Skin epidermis (tissue), 12 donors: ENCODE data around the gene TBC1D1.

Experiments
- H3K27ac ChIP-seq, 21 experiments: fragments of 200-600 bp; sonication (generic) in 11 of 21; one replicate each; pipeline ENCODE4 v1.5.0; 2020; ENCODE audit warnings: mild to moderate bottlenecking in 3 of 21, inconsistent platforms in 2 of 21, moderate library complexity in 2 of 21
- H3K4me3 ChIP-seq, 7 experiments: fragments of 200-600 bp; sonication (generic) in 2 of 7; one replicate each; pipeline ENCODE4 v1.5.0; 2020; ENCODE audit warnings: inconsistent platforms in 2 of 7, mild to moderate bottlenecking in 2 of 7, moderate library complexity in 1 of 7

Gene TBC1D1

DNA sequence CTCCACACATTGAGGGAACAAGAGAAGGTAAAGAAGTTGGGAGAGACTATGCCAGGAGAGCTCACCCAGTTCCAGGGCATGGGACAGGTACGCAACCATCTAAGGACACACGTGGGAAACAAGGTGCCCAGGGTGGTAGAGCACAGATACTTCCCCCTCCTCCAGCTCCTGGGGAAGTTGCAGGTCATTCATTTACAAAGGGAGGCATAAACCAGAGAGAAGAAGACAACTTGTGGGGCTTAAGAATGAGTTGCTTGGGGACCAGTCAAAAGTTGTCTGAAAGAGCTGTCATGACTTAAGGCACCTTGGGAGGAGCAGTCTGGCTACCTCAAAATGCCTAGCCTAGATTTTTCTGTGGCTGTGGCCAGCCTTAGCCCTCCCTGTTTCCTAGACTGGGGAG is 255.5 kb downstream of the TBC1D1 start:
- no peak overlapping the region for H3K4me3 ChIP-seq
- H3K27ac ChIP-seq = no peak overlapping the region

DNA sequence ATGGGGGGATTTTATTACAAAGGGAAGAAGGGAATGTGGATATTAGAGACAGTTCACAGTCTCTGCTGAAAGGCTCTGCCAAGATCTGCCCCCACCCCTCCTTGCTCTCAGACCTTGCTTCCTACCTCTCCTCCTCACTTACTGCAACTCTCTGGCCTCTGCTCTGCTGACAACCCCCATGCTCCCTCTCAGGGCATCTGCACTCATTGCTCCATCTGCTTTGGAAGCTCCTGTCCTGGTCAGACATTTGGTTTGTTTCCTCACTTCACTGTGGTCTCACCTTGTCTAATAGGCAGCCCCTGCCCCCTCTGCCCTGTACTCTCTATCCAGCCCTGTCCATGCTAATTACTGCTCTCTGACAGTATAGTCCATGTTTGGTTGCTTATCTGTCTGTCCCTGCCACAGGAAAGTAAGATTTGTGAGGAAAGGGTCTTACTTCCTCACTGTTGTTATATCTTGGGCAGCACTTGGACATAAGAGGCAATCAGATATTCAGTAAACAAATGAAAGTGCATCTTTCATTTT is 258.6 kb downstream of the TBC1D1 start:
- Histone ChIP-seq H3K4me3 (no peak overlapping the region), H3K27ac (peak overlapping the region in 5 of 21 experiments; percentile 17 to 67 (median 32))

DNA sequence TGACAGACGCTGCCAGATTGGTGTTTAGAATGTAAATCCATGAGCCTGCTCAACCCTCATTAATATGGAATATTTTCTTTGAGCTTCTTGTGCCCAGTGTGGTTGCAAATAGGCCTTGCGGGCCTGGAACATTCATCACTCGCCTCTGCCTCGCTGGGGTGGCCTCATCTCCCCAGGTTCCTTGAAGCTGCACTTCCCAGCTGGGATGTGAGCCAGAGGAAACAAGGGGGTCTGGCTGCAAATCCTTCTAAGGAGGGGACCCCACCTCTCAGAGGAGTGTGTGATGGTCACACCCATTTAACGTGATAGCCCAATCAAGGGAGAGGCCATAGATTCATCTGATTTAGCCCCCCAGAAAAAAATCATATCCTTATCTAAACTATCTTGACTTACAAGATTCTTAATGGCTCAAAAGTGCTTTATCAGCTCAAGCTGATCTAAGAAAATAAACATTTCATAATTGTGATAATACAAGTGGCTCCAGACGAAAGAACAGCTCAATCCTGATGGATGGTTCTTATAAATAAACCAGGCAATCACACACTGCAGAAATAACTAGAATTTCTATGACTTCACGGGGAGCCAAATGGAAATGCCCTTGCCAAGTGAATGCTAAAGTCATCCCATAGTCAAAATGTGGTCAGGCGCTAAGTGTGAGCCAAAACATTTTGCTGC is 259.2 kb downstream of the TBC1D1 start:
- Histone ChIP-seq H3K4me3 (no peak overlapping the region), H3K27ac (peak overlapping the region in 6 of 21 experiments; percentile 10 to 67 (median 28))

DNA sequence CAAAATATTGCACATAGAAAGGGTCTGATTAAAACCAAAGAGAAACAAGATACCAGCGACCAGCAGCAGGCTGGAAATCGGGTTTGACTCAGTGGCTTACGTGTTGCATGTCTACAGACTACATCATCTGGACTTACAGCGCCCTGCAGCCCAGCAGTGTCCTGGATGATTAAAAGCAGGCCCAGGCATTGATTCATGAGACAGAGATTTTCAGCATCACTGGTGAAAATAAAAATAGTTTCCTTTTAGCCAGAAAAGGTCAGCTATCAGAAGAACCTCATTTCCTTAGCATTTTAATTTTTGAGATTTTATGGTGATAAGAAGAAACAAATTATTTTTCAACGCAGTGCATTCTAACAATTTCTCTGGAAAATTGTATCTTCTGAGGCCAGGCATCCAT is 259.9 kb downstream of the TBC1D1 start:
- H3K27ac ChIP-seq = peak overlapping the region in 3 of 21 experiments; percentile 4 to 34 (median 12)

DNA sequence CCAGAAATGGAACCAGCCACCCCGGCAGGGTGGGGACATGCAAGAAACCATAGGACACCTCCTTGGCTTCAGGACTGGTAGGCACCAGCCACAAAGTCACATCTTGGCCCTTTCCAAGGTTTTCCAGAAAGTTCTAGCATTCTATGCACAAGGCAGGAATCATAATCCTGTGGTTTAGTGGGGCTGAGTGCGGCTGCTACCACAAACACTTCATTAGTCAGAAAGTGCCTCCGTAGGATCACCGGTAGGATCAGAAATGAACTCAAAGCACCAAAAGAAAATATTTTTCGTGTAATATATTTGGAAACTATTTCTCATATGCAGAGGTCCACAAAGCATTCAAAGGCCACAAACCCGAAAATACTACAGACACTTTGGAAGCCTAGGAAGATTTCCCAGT is 261.0 kb downstream of the TBC1D1 start:
- H3K27ac ChIP-seq = peak overlapping the region in 4 of 21 experiments; percentile 2 to 60 (median 26)
- H3K4me3 ChIP-seq = no peak overlapping the region

More for the DNA sequence above, 259.9 kb downstream of the TBC1D1 start:
- H3K4me3 ChIP-seq = no peak overlapping the region

DNA sequence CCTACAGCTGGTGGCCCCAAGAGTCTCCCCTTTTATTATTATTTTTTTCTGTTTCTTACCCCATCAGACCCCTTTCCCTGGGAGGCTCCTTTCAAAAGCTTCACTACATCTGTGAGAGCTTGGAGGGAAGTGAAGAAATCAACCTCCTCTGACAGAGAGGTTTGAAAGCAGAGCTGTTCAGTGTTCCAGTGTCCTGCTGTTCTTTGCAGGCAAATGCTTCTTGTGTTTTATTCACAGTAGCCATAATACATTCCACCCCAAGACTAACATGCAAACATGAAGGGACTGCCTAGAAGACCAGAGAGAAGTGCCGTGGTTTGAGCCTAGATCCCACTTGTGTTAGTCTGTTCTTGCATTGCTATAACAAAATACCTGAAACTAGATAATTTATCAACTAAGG is 261.4 kb downstream of the TBC1D1 start:
- no peak overlapping the region for H3K4me3 ChIP-seq
- H3K27ac ChIP-seq = peak overlapping the region in 4 of 21 experiments; percentile 2 to 60 (median 24)

DNA sequence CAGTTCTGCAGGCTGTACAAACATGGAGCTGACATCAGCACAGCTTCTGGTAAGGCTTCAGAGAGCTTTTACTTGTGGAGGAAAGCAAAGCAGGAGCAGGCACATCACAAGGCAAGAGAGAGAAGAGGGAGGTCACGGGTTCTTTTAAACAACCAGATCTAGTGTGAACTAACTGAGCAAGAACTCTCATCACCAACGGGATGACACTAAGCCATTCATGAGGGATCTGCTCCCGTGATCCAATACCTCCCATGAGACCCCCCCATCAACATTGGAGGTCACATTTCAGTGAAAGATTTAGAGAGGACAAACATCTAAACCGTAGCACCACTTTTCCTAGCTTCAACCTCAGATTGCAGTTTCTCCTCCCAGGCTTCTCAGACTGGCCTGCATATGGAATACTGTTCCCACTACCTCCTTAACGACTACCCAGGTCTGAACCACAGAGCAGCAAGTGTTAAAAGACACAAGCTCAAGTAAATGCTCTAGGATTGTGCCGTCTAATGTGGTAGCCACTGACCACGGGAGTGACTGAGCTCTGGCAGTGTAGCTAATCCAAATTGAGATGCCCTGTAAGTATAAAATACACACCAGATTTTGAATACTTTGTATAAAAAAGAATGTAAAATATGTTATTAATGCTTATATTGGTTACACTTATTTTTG is 262.0 kb downstream of the TBC1D1 start:
- H3K4me3 ChIP-seq = no peak overlapping the region
- peak overlapping the region in 3 of 21 experiments; percentile 2 to 60 (median 8) for H3K27ac ChIP-seq

DNA sequence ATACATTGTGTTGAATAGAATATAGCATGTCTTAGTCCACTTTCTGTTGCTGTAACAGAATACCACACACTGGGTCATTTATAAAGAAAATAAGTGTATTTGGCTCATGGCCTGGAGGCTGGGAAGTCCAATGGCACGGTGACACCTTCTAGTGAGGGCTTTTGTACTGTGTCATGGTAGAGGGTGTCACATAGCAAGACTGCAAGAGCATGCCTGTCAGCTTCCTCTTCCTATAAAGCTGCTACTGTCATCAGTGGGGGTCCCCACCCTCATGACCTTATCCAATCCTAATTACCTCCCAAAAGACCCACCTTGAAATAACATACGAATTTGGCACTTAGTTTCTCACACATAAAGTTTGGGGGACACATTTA is 262.5 kb downstream of the TBC1D1 start:
- Histone ChIP-seq H3K4me3 (no peak overlapping the region), H3K27ac (no peak overlapping the region)

DNA sequence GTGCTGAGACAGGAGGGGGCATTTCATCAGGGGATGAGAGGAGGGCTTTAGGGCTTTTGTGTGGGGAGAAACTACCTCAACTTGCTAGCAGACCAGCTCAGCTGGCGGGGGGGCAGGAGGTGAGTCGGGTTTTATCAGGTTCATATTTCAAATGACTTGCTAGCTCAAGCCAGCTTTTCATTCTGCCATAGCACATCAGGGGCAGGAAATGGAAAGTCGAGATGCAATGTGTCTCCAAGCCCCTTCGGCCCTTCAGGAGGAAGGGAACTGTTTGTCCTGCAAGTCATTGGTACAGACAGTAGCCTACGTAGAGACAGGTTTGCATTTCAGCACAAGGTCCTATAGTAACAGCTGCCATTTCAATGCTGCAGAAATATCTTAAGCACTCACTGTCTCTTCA is 263.4 kb downstream of the TBC1D1 start:
- no peak overlapping the region for H3K4me3 ChIP-seq
- H3K27ac ChIP-seq = peak overlapping the region in 16 of 21 experiments; percentile 19 to 88 (median 76)

DNA sequence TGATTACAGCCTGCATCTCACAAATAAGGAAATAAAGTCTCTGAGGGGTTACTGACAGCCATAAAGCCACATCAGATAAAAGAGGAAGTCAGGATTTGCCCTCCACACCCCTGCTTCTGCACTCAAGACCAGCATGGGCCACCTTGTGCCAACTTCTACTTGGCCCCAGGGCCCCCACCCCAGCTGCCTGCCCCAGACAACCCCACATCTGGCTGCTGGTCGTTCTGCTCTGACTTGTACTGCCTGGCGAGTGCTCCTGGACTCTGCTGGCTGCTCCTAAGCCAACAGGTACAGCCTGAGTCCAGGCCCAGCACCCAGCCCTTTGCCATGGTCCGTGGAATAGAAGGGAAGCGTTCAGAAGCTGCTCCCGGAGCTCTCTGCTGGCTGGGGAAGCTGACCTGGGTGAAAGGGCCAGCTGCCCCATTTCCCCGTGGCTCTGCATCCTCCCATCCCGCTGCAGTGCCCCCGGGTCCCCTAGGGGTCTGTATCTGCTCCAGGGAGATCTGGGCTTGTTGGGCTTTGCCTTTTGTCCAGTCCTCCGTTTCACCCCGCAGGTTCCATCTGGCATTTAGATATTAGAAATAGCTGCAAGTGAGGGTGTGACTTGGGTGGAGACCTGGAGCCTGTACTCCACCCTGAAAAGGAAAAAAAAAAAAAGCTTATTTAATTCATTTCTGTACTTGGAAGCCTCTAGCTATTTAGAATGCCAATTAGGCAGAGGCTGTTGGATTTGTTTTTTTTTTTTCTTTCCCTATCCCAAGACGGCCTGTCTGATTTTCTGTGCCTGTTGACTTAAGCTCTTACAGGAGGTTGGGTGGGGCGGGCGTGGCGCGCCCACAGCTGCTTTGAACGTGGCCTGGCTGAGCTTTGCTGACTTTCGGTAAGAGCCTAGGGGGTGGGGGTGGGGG is 264.1 kb downstream of the TBC1D1 start:
- peak overlapping the region in 20 of 21 experiments; percentile 51 to 88 (median 76) for H3K27ac ChIP-seq
- no peak overlapping the region for H3K4me3 ChIP-seq

DNA sequence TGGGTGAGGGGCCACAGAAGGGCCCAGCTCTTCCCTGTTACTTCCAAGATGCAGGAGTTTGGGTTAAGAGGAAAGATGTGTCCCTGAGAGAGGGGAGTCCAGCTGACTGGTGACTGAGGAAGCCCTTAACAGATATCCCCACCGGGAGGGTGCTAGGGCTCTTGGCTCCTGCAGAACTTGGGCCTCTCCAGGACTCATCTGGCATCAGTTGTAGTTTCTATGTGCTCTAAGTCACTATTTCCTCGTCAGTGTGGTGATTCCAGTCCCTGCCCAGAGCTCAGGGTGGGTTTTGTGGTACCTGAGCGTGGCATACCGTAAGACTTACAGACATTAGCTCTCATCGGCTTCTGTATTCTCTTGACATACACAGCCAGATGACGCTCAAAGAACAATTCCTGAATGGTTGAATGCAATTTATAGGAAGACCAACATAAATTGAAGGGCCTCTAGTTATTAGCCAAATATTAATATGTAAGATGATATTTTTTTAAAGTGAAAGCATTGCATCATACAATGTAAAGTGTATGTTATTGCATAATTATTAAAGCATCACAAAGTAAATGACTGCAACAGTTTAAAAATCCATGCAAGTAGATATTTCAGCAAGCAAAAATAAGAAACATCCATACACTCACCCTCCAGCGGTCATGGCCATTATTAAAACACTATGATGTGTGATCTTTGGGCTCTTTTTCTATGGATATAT is 264.9 kb downstream of the TBC1D1 start:
- Histone ChIP-seq H3K4me3 (peak overlapping the region in 1 of 7 experiments; percentile 15), H3K27ac (peak overlapping the region in 19 of 21 experiments; percentile 51 to 88 (median 75))

DNA sequence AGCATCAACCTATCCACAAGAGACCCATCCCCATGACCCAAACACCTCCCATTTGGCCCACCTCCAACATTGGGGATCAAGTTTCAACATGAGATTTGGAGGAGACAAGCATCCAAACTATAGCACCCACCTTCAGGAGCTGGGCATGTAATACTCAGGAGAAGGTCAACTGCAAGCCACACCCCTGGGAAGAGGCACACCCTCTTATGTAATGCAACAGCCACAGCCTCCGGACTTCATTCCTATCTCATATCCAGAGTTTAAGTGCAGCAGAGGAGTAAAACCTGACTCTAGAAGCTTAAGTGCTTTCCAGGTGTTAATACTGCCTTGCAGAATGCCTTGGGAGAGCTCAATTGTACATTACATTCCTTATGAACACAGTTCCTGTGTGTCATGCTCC is 266.7 kb downstream of the TBC1D1 start:
- Histone ChIP-seq H3K27ac (peak overlapping the region in 11 of 21 experiments; percentile 5 to 84 (median 45)), H3K4me3 (no peak overlapping the region)

DNA sequence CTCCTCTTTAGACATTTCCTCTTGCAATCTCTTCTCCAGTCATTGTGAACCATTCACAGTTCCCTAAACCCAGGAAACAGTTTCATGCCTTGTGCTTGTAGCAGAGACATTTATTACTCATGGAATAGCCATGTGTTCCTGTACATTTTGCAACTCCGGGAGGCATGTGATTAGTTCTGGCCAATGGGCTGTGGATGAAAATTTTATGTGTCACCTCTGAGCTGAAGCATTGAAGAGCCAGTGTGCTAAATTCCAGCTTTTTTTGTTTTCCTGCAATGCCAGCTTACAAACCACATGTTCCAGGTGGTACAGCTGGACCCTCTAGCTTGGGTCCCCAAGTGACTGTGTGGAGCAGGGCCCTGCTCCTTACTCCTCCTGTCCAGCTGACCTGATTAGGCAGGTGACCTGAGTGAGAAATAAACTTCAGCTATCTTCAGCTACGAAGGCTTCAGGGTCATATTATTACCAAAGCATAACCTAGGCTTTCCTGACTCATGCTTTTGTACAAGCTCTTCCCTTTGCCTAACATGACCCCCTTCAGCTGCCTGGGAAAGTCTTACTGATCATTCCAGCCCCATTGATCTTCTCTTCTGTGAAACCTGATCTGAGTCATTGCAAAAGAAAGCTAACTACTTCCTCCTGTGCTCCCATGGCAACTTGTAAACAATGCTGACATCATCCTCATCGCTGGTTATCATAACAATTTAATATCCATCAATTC is 269.8 kb downstream of the TBC1D1 start:
- Histone ChIP-seq H3K4me3 (no peak overlapping the region), H3K27ac (peak overlapping the region in 20 of 21 experiments; percentile 22 to 89 (median 80))

DNA sequence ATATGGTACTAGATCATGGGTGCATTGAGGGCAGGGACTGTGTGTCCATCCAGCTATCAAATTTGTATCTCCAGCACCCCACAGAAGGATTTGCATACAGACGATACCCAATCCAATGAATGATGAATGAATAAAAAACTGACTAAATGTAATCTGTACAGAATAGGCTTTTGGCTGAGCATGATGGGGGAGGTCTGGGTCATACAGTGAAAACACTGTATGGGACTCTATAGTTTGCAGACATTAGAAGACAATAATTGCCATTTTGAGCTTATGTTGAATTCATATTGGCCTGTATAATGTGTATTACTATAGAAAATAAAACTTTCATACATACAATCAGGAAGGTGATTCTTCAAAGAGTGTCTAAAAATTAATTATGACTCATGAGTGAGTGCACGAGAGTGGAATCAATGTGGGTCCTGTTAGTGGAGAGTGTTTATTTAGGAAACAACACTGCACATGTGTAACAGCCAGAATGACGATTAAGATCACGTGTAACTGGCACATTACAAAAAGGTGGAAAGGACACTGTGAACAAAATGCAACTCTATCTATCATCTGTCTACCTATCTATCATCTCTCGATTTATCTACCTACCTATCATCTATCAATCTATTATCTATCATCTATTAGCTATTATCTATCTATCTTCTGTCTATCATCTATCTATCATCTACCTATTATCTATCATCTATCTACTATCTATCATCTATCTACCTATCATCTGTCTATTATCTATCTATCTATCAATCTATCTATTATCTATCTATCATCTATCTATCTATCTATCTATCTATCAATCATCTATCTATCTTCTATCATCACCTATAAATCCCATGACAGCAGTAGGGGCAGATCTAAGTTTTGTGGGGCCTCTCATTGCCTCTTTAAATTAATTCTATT is 270.6 kb downstream of the TBC1D1 start:
- Histone ChIP-seq H3K27ac (peak overlapping the region in 12 of 21 experiments; percentile 6 to 89 (median 81)), H3K4me3 (no peak overlapping the region)

DNA sequence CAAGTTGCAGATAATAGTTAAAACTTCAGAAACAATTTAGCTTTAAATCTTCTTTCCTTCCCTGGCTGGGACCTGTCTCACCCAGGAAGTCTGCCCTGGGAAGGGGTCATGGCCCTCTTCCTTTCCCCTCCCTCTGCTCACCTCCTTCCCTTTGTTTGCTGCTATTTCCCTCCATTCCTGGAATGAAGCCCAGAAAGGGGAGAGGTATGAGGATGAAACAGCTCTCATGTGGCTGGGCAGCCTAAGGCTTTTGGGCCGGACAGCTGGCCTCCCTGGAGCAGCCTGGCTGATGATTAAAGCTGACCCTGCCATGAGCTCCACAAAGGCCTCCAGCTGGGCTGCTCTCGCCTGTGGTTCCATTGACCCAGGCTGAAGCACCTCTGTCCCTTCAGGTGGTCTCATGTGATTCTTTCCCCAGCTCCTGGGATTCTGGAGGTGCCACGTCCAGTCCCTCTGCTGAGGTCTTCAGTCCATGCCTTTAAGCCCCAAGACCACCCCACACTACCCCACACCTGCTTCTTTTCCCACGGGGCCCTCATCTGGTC is 271.4 kb downstream of the TBC1D1 start:
- peak overlapping the region in 11 of 21 experiments; percentile 3 to 81 (median 29) for H3K27ac ChIP-seq
- no peak overlapping the region for H3K4me3 ChIP-seq

DNA sequence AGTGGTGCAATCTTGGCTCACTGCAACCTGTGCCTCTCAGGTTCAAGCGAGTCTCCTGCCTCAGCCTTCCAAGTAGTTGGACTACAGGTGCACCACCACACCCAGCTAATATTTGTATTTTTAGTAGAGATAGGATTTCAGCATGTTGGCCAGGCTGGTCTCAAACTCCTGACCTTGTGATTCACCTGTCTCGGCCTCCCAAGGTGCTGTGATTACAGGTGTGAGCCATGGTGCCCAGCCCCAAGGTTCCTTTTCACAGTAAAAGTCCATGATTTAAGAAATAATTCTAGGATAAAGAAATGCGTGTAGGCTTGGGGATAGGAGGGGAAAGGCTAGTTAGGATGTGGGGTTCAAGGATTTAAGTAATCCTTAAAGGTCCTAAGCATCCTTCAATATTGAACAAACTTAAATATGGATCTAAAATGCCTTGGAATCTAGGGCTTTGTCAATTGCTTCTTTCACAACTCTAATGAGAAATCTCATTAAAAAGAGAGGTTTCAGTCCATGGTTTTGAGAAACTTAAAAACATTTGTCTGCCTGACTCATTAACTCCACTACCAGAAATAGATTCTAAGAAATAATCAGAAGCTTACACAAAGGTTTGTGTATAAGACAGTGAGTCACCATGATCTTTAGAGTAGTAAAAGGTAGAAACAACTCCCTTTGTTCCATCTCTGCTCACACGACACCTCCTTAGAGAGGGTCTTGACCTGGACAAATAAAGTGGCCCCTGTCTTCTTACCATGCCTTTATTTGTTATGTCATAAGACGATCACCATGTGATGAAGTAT is 272.5 kb downstream of the TBC1D1 start:
- H3K4me3 ChIP-seq = no peak overlapping the region
- peak overlapping the region in 4 of 21 experiments; percentile 14 to 35 (median 34) for H3K27ac ChIP-seq
